Limb (tissue), 2 donors: ENCODE data around the gene NIPBL.
"Not testable (repeated sequence)": the region's sequence is repeated elsewhere in the genome, so short reads cannot be mapped to it uniquely, and the experiment has no call there.

ENCODE experiments used
- DNase-seq, 2 donors: peaks; one replicate each; pipeline ENCODE4 v3.0.0-alpha.2; 2016; ENCODE audit errors: extremely low spot score in 2 of 2

Gene NIPBL

GRCh38 chr5:36948650-36949049 is 72.1 kb downstream of the NIPBL start:
- DNase-seq: no peak

DNA sequence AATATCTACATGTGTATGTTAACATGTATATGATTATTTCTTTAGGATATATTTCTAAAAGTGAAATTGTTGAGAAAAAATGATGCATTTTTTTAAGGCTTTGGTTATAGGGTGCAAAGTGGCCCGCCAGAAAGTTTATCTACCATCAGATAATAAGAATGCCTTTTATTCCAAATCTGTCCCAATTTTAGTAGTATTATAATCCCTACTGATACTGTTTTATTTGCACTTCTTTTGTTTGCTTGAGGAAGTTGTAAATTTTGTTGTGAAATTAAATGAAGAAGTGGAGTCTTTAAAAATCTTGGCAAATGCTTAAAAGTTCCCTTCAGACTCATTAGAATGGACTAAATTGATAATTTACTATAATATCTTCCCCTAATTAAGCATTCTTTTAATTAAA is 73.0 kb downstream of the NIPBL start:
- DNase-seq: no peak

- no peak for DNase-seq
These were observed 74.3 kb downstream of the NIPBL start for GRCh38 chr5:36950586-36951457.

DNA sequence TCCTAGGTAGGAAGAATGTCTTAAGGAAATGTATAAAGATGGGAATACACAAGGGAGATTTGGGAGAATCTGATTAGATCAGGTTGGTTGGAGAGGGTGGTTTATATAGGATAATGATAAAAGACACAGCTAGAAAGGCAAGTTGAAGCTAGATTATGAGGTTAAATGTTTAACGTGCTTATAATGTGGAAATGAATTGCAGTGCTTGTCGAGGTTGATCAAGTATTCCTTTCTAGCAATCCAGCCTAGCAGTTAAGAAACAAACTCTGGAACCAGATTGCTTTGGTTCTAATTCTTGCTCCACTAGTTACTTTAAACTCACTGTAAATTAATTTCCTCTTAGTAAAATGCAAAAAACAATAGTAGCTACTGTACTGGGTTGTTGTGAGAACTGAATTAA is 76.5 kb downstream of the NIPBL start:
- DNase-seq: no peak

DNA sequence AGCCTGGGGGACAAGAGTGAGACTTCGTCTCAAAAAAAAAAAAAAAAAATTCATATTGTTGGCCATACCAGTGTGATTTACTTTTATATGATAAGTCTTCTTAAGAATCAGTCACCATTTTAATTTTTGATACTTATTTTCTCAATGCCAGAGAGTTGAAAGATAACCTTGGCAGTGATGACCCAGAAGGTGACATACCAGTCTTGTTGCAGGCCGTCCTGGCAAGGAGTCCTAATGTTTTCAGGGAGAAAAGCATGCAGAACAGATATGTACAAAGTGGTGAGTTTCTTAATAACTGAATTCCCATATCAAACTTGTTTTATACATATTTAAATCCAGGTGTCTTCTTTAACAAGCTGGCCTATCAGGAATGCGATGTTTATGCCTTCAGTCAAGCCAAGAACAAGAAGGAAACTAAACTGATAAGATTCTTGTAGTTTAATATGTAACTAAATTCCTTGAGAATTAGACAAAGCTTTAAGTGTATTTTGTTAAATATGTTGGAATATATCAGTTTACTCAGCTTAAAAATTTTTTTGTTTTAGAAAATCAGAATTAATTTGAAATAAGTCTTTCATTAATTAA is 81.5 kb downstream of the NIPBL start:
- DNase-seq: no peak

- no peak for DNase-seq
These were observed 82.0 kb downstream of the NIPBL start for GRCh38 chr5:36958612-36959011.

- DNase-seq: no peak
These were observed 88.6 kb downstream of the NIPBL start for GRCh38 chr5:36965179-36965578.

DNA sequence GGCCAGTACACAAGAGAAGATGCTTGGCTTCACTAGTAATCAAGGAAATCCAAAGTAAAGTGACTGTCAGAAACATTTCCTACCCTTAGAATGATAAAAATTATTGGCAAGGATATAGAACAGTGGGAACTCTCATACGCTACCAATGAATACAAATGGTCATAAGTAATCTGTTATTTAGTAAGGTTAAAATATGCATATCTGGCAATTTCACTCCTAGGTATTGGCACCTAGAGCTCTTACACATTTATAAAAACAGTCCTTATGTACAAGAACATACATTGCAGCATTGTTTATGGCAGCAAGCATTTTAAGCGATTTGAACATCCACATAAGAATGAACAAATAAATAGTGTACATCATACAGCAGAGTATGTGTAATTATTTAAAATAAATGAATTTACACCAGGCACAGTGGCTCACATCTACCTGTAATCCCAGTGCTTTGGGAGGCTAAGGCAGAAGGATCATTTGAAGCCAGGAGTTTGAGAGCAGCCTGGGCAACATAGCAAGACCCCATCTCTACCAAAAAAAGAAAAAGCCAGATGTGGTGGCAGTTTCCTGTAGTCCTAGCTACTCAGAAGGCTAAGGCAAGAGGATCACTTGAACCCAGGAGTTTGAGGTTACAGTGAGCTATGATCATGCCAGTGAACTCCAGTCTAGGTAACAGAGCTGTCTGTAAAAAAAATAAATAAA is 93.3 kb downstream of the NIPBL start:
- no peak for DNase-seq

GRCh38 chr5:36978196-36978595 is 101.6 kb downstream of the NIPBL start:
- no peak for DNase-seq

DNA sequence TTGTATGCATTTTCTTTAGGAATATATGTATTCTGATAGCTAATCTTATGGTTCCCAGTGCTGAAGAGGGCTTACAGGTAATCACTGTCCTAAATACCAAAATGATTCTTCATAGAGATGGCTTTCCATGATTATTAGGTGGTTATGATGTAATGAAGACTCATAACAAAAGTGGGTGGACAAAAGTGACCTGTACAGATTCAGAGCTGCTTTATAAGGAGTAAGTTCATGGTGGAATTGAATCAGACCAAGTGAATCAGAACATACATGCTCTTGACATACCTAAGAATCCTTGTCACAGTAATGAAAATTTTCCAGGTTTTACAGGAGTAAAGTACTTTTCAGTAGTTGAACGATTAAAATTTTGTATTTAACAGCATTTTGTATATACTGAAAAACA is 105.6 kb downstream of the NIPBL start:
- no peak for DNase-seq

DNA sequence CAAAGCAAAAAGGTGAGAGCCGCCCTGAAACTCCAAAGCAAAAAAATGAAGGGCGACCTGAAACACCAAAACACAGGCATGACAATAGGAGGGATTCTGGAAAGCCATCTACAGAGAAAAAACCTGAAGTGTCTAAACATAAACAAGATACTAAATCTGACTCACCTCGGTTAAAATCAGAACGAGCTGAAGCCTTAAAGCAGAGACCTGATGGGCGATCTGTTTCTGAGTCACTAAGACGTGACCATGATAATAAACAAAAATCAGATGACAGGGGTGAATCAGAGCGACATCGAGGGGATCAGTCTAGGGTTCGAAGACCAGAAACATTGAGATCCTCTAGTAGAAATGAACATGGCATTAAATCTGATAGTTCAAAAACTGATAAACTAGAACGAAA is 108.8 kb downstream of the NIPBL start:
- DNase-seq: no peak

- no peak for DNase-seq
These were observed 111.8 kb downstream of the NIPBL start for GRCh38 chr5:36988396-36988795.

- DNase-seq: no peak
These were observed 122.0 kb downstream of the NIPBL start for GRCh38 chr5:36998578-36998977.

DNA sequence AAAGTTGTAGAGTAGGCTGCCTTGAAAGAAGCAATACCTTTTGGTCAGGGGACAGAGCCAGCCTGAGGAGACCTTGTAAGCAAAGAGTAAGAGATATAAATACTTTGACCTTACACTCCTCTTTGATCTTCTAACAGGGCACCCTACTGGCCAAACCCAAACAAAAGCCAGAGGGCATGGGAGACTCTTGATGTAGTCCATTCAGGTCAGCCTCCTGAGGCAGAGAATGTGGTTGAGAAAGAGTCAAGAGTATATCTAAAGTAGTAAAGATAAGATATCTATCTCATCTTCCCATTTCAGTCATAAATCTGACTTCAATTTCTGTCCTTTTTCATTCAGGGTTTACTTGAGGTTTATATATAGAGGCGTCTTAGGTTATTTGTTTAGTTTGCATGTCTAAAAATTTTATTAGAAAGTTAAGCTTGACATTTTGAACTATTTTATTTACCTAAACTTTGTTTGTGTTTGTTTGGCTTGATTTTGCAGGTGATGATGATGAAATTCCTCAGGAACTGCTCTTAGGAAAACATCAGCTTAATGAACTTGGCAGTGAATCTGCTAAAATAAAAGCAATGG is 125.7 kb downstream of the NIPBL start:
- no peak for DNase-seq

DNA sequence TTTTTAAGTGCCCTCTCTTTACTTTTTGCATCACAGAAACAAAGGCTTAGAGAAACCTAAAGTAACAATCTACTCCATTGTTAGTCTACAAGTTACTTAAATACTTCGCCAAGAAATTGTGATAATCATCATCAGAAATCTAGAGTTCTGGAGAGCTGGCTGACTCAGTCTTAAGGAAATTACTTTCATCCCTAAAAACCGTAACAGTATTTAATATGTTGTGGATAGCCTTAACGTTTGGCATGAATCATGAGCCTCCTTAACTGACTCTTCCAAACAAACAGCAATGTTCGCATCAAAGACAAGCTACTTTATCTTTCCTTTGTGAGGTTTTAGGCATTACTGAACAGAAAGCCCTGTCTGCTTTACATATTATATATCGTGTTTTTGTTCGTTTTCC is 128.7 kb downstream of the NIPBL start:
- DNase-seq: no peak

DNA sequence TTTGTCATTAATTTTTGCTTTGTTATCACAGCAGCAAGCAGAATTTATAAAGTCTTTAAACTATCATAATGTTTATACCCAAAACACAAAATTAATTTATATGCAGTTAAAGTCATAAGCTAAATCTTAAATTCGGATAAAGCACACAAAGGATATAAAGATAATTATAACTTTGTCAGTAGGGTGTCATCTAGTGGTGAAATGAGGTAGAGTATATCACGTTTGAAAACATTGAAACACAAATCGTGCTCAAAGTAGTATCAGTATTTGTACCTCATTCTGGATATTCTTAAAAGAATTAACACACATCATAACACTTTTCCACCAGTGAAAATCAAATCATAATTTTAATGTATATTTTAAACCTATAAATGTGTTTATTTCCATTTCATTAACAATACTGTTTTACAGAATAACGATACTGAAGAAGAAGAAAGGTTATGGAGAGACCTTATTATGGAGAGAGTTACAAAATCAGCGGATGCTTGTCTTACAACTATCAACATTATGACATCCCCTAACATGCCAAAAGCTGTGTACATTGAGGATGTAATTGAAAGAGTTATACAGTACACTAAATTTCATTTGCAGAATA is 129.5 kb downstream of the NIPBL start:
- DNase-seq: peak in 1 of 2 donors; percentile 33

- DNase-seq: not testable (repeated sequence)
These were observed 136.6 kb downstream of the NIPBL start for GRCh38 chr5:37013181-37013580.

DNA sequence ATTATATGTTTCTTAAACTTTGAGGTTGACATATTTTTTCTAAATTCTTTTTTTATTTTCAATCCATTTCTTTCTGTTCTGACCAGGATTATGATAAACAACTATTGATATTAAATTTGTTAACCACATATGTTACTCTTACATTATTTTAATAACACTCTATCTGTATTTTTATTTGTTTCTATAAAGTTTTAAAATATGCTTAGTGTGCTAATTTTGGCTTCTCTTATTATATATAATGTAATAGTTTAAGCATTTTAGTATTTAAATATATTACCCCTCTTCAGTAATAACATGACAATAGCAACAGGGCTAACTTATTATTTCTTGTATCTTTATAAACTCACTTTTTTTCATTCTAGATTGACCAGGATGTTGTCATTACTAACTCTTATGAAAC is 137.8 kb downstream of the NIPBL start:
- no peak for DNase-seq

- no peak for DNase-seq
These were observed 139.5 kb downstream of the NIPBL start for GRCh38 chr5:37015795-37016666.

DNA sequence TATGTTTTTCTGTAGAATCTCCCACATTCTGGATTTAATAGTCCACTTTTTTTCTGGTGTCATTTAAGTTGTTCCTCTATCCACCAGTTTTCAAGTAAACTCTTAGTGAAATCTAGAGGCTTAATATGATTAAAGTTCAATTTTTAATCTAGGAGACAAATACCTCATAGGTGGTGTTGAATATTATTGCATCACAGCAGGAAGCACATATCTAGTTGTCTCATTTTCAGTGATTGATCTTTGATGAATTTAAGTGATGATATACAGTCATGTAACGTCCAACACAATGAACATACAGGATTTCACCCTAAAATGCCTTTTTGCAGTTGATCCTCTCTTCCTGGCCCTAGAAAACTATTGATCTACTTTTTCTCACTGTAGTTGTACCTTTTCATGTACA is 152.3 kb downstream of the NIPBL start:
- DNase-seq: no peak

GRCh38 chr5:37029436-37029835 is 152.9 kb downstream of the NIPBL start:
- no peak for DNase-seq
